ENCODE measurements around the gene SNTG2.

SNTG2 gene

GRCh38 chr2:1310866-1311265 lies 360.2 kb downstream of the SNTG2 start:
- H3K4me2 ChIP-seq (ENCODE audit: low read depth, low read length, poor library complexity, severe bottlenecking): no peak overlapping the region
- no peaks in the 10 kb centered on the region for H3K79me2 ChIP-seq (ENCODE audit: insufficient read depth, low read length)
- no peaks in the 10 kb centered on the region for H3F3A ChIP-seq (ENCODE audit: low read depth)

GRCh38 chr2:1313240-1313924 lies 362.7 kb downstream of the SNTG2 start:
- Histone ChIP-seq H3K9me3 (ENCODE audit: insufficient read depth, low read depth, low read length) (no peaks in the 10 kb centered on the region), H3K4me2 (ENCODE audit: low read depth, low read length, poor library complexity, severe bottlenecking) (no peak overlapping the region), H3K36me3 (ENCODE audit: insufficient read depth, low read length) (no peaks in the 10 kb centered on the region), H3K4me3 (ENCODE audit: low read length, poor library complexity, severe bottlenecking) (no peak overlapping the region), H3K27me3 (ENCODE audit: insufficient read depth, low read length, poor library complexity, severe bottlenecking) (no peaks in the 10 kb centered on the region), H3K4me1 (ENCODE audit: insufficient read depth, low read length, poor library complexity, severe bottlenecking) (peaks cover 4% of the 10 kb centered on the region), H3K79me2 (ENCODE audit: insufficient read depth, low read length) (no peaks in the 10 kb centered on the region), H3F3A (ENCODE audit: low read depth) (no peaks in the 10 kb centered on the region), H3K9me2 (replicated peaks; ENCODE audit: low read depth, low read length) (no peaks in the 10 kb centered on the region), H4K20me1 (ENCODE audit: insufficient read depth, low read length, poor library complexity, severe bottlenecking) (no peaks in the 10 kb centered on the region), H2AFZ (ENCODE audit: low read length) (no peak overlapping the region), H3K9ac (ENCODE audit: low read depth, low read length, poor library complexity, severe bottlenecking) (no peak overlapping the region)
- TF ChIP-seq EZH2phosphoT487 (IDR thresholded peaks at IDR 0.05; ENCODE audit: borderline replicate concordance) (no peak), CTCF (conservative IDR thresholded peaks at IDR 0.05; ENCODE audit: low read length) (no peak)

More at GRCh38 chr2:1310866-1311265, 360.2 kb downstream of the SNTG2 start:
- TF ChIP-seq CTCF (conservative IDR thresholded peaks at IDR 0.05; ENCODE audit: low read length): no peak
- TF ChIP-seq EZH2phosphoT487 (IDR thresholded peaks at IDR 0.05; ENCODE audit: borderline replicate concordance): no peak
- Histone ChIP-seq H3K9ac (ENCODE audit: low read depth, low read length, poor library complexity, severe bottlenecking) (no peak overlapping the region), H2AFZ (ENCODE audit: low read length) (no peak overlapping the region), H3K4me3 (ENCODE audit: low read length, poor library complexity, severe bottlenecking) (no peak overlapping the region), H3K4me1 (ENCODE audit: insufficient read depth, low read length, poor library complexity, severe bottlenecking) (peaks cover 4% of the 10 kb centered on the region), H3K36me3 (ENCODE audit: insufficient read depth, low read length) (no peaks in the 10 kb centered on the region), H3K9me2 (replicated peaks; ENCODE audit: low read depth, low read length) (no peaks in the 10 kb centered on the region), H4K20me1 (ENCODE audit: insufficient read depth, low read length, poor library complexity, severe bottlenecking) (no peaks in the 10 kb centered on the region), H3K9me3 (ENCODE audit: insufficient read depth, low read depth, low read length) (no peaks in the 10 kb centered on the region), H3K27me3 (ENCODE audit: insufficient read depth, low read length, poor library complexity, severe bottlenecking) (no peaks in the 10 kb centered on the region)

- Histone ChIP-seq H3K36me3 (ENCODE audit: insufficient read depth, low read length) (no peaks in the 10 kb centered on the region), H3K4me3 (ENCODE audit: low read length, poor library complexity, severe bottlenecking) (no peak overlapping the region), H3K9me3 (ENCODE audit: insufficient read depth, low read depth, low read length) (no peaks in the 10 kb centered on the region), H3F3A (ENCODE audit: low read depth) (no peaks in the 10 kb centered on the region), H2AFZ (ENCODE audit: low read length) (no peak overlapping the region), H3K79me2 (ENCODE audit: insufficient read depth, low read length) (no peaks in the 10 kb centered on the region), H3K4me1 (ENCODE audit: insufficient read depth, low read length, poor library complexity, severe bottlenecking) (peaks cover 4% of the 10 kb centered on the region), H3K9ac (ENCODE audit: low read depth, low read length, poor library complexity, severe bottlenecking) (no peak overlapping the region), H3K4me2 (ENCODE audit: low read depth, low read length, poor library complexity, severe bottlenecking) (no peak overlapping the region), H4K20me1 (ENCODE audit: insufficient read depth, low read length, poor library complexity, severe bottlenecking) (no peaks in the 10 kb centered on the region), H3K9me2 (replicated peaks; ENCODE audit: low read depth, low read length) (no peaks in the 10 kb centered on the region), H3K27me3 (ENCODE audit: insufficient read depth, low read length, poor library complexity, severe bottlenecking) (no peaks in the 10 kb centered on the region)
- TF ChIP-seq EZH2phosphoT487 (IDR thresholded peaks at IDR 0.05; ENCODE audit: borderline replicate concordance) (no peak), CTCF (conservative IDR thresholded peaks at IDR 0.05; ENCODE audit: low read length) (no peak)
Observed at GRCh38 chr2:1314254-1314653, 363.6 kb downstream of the SNTG2 start.
